HEK293 (cell line): ENCODE results near the gene TRPC4AP.

Experiments
- CTCF ChIA-PET: fragments of 350-600 bp; formaldehyde crosslinking; extraction: SDS; loops from one replicate; lab custom pipeline; 2021; ENCODE audit warnings: antibody characterized with exemption; lab: Yijun Ruan, JAX
- POLR2A ChIA-PET: fragments of 300-600 bp; formaldehyde crosslinking; extraction: SDS; loops from one replicate; lab custom pipeline; 2020; ENCODE audit warnings: antibody characterized with exemption, inconsistent platforms; lab: Yijun Ruan, JAX
- H3K27ac ChIP-seq: fragments of 200-500 bp; sonication (Bioruptor generic); 2 replicates; pipeline ENCODE4 v1.5.1; 2014; ENCODE audit warnings: low read depth, low read length, control low read depth, inconsistent platforms; ENCODE audit errors: extremely low read depth
- H3K36me3 ChIP-seq, 2 experiments: fragments of 200-500 bp in 1 of 2; sonication (Bioruptor generic) in 1 of 2; 1 replicate in 1 of 2; 2 replicates in 1 of 2; pipeline ENCODE4 v1.5.1; 2014 to 2017; ENCODE audit warnings: inconsistent platforms in 2 of 2, low read length in 2 of 2; ENCODE audit not compliant: control insufficient read depth in 2 of 2, insufficient read depth in 1 of 2
- H3K4me1 ChIP-seq: fragments of 200-500 bp; sonication (Bioruptor generic); 2 replicates; pipeline ENCODE4 v1.5.1; 2014; ENCODE audit warnings: mild to moderate bottlenecking, low read length, inconsistent platforms; ENCODE audit not compliant: control insufficient read depth, insufficient read depth
- H3K4me3 ChIP-seq: 2 replicates; pipeline ENCODE4 v1.5.1; 2011; ENCODE audit warnings: low read depth, mild to moderate bottlenecking, control low read depth, low read length, moderate library complexity
- H3K9me3 ChIP-seq: fragments of 200-500 bp; sonication (Bioruptor generic); 2 replicates; pipeline ENCODE4 v1.5.1; 2014; ENCODE audit warnings: low read depth, low read length, inconsistent platforms; ENCODE audit not compliant: control insufficient read depth, insufficient read depth
- KLF10 ChIP-seq: fragments of 450-650 bp; IDR thresholded peaks from 2 replicates; pipeline ENCODE4 v1.5.1; 2018; ENCODE audit warnings: missing biosample characterization, mild to moderate bottlenecking, missing genetic modification characterization
- KLF8 ChIP-seq: fragments of 450-650 bp; formaldehyde crosslinking; IDR thresholded peaks from 2 replicates; pipeline ENCODE4 v1.5.1; 2016; ENCODE audit warnings: missing biosample characterization, missing genetic modification characterization
- ZBTB17 ChIP-seq: fragments of 450-650 bp; formaldehyde crosslinking; IDR thresholded peaks from 2 replicates; pipeline ENCODE4 v1.5.1; 2016; ENCODE audit warnings: missing biosample characterization, missing genetic modification characterization
- ZBTB48 ChIP-seq: fragments of 450-650 bp; formaldehyde crosslinking; IDR thresholded peaks from 2 replicates; pipeline ENCODE4 v1.5.1; 2016; ENCODE audit warnings: missing biosample characterization, missing genetic modification characterization
- ZBTB7A ChIP-seq: fragments of 450-650 bp; formaldehyde crosslinking; IDR thresholded peaks from 2 replicates; pipeline ENCODE4 v1.5.1; 2016; ENCODE audit warnings: low read depth, missing biosample characterization, missing genetic modification characterization
- ZNF10 ChIP-seq: fragments of 450-650 bp; formaldehyde crosslinking; IDR thresholded peaks from 2 replicates; pipeline ENCODE4 v1.5.1; 2017; ENCODE audit warnings: missing biosample characterization, missing genetic modification characterization
- ZNF157 ChIP-seq: fragments of 450-650 bp; formaldehyde crosslinking; IDR thresholded peaks from 2 replicates; pipeline ENCODE4 v1.5.1; 2016; ENCODE audit warnings: missing biosample characterization, missing genetic modification characterization
- ZNF221 ChIP-seq: fragments of 450-650 bp; formaldehyde crosslinking; IDR thresholded peaks from 2 replicates; pipeline ENCODE4 v1.5.1; 2017; ENCODE audit warnings: missing biosample characterization, missing genetic modification characterization, borderline replicate concordance
- ZNF324 ChIP-seq: fragments of 450-650 bp; formaldehyde crosslinking; IDR thresholded peaks from 2 replicates; pipeline ENCODE4 v1.5.1; 2016; ENCODE audit warnings: missing biosample characterization, missing genetic modification characterization
- ZNF48 ChIP-seq: fragments of 450-650 bp; formaldehyde crosslinking; IDR thresholded peaks from 2 replicates; pipeline ENCODE4 v1.5.1; 2016; ENCODE audit warnings: missing biosample characterization, missing genetic modification characterization
- ZNF530 ChIP-seq: fragments of 450-650 bp; formaldehyde crosslinking; IDR thresholded peaks from 2 replicates; pipeline ENCODE4 v1.5.1; 2016; ENCODE audit warnings: low read depth, missing biosample characterization, missing genetic modification characterization
- ZNF571 ChIP-seq: fragments of 450-650 bp; formaldehyde crosslinking; IDR thresholded peaks from 2 replicates; pipeline ENCODE4 v1.5.0; 2017; ENCODE audit warnings: missing biosample characterization, missing genetic modification characterization
- ZNF585B ChIP-seq: fragments of 450-650 bp; formaldehyde crosslinking; IDR thresholded peaks from 2 replicates; pipeline ENCODE4 v1.5.1; 2016; ENCODE audit warnings: missing biosample characterization, missing genetic modification characterization
- ZNF626 ChIP-seq: fragments of 450-650 bp; sonication (Bioruptor Pico); formaldehyde crosslinking; IDR thresholded peaks from 2 replicates; pipeline ENCODE4 v1.5.1; 2018; ENCODE audit warnings: missing biosample characterization, missing genetic modification characterization, inconsistent platforms
- ZNF629 ChIP-seq: fragments of 450-650 bp; formaldehyde crosslinking; IDR thresholded peaks from 2 replicates; pipeline ENCODE4 v1.5.1; 2017; ENCODE audit warnings: missing biosample characterization, missing genetic modification characterization
- ZNF677 ChIP-seq: fragments of 450-650 bp; IDR thresholded peaks from 2 replicates; pipeline ENCODE4 v1.5.0; 2018; ENCODE audit warnings: missing biosample characterization, mild to moderate bottlenecking, missing genetic modification characterization, moderate library complexity
- ZNF777 ChIP-seq: fragments of 450-650 bp; formaldehyde crosslinking; IDR thresholded peaks from 2 replicates; pipeline ENCODE4 v1.5.1; 2017; ENCODE audit warnings: missing biosample characterization, missing genetic modification characterization, borderline replicate concordance
- ZSCAN30 ChIP-seq: fragments of 450-650 bp; IDR thresholded peaks from 2 replicates; pipeline ENCODE4 v1.5.1; 2018; ENCODE audit warnings: missing biosample characterization, mild to moderate bottlenecking, missing genetic modification characterization, moderate library complexity
- TF ChIP-seq, protein P1 (sequence below): fragments of 450-650 bp; formaldehyde crosslinking; IDR thresholded peaks from 2 replicates; pipeline ENCODE4 v1.5.1; 2016; ENCODE audit warnings: missing biosample characterization, missing genetic modification characterization
- TF ChIP-seq, protein P2 (sequence below): fragments of 450-650 bp; formaldehyde crosslinking; IDR thresholded peaks from 2 replicates; pipeline ENCODE4 v1.5.1; 2017; ENCODE audit warnings: missing biosample characterization, missing genetic modification characterization
- TF ChIP-seq, protein P3 (sequence below): sonication (generic); formaldehyde crosslinking; IDR thresholded peaks from 2 replicates; pipeline ENCODE4 v1.8.1; 2022; ENCODE audit warnings: mild to moderate bottlenecking, moderate library complexity, missing genetic modification reagents
- TF ChIP-seq, protein P4 (sequence below): fragments of 450-650 bp; formaldehyde crosslinking; IDR thresholded peaks from 2 replicates; pipeline ENCODE4 v1.5.1; 2016; ENCODE audit warnings: missing biosample characterization, missing genetic modification characterization, low read depth

Gene TRPC4AP

DNA sequence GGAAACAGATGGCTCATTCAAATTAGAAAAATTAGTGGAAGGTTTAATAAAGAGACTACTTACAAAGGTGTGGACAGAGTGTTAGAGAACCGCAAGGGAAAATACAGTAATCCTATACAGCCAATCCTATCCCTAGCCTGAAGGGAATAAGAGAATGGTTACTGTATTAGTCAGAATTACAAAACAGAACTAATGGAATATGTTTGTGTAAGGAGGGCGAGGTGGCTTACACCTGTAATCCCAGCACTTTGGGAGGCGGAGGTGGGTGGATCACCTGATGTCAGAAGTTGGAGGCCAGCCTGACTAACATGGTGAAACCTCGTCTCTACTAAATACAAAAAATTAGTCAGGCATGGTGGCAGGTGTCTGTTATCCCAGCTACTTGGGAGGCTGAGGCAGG, 16.3 kb upstream of the TRPC4AP start:
- TF ChIP-seq, protein P1, sequence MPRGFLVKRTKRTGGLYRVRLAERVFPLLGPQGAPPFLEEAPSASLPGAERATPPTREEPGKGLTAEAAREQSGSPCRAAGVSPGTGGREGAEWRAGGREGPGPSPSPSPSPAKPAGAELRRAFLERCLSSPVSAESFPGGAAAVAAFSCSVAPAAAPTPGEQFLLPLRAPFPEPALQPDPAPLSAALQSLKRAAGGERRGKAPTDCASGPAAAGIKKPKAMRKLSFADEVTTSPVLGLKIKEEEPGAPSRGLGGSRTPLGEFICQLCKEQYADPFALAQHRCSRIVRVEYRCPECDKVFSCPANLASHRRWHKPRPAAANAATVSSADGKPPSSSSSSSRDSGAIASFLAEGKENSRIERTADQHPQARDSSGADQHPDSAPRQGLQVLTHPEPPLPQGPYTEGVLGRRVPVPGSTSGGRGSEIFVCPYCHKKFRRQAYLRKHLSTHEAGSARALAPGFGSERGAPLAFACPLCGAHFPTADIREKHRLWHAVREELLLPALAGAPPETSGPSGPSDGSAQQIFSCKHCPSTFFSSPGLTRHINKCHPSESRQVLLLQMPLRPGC (tag by site-specific recombination): no peak
- TF ChIP-seq ZBTB7A (tag by site-specific recombination) (no peak), ZSCAN30 (tag by site-specific recombination) (no peak), KLF8 (no peak)
- TF ChIP-seq, protein P2, sequence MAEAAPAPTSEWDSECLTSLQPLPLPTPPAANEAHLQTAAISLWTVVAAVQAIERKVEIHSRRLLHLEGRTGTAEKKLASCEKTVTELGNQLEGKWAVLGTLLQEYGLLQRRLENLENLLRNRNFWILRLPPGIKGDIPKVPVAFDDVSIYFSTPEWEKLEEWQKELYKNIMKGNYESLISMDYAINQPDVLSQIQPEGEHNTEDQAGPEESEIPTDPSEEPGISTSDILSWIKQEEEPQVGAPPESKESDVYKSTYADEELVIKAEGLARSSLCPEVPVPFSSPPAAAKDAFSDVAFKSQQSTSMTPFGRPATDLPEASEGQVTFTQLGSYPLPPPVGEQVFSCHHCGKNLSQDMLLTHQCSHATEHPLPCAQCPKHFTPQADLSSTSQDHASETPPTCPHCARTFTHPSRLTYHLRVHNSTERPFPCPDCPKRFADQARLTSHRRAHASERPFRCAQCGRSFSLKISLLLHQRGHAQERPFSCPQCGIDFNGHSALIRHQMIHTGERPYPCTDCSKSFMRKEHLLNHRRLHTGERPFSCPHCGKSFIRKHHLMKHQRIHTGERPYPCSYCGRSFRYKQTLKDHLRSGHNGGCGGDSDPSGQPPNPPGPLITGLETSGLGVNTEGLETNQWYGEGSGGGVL (tag by site-specific recombination): no peak
- Histone ChIP-seq H3K4me3 (no peak overlapping the region), H3K36me3 (no peaks in the 10 kb centered on the region), H3K27ac (no peak overlapping the region), H3K4me1 (no peaks in the 10 kb centered on the region), H3K9me3 (no peaks in the 10 kb centered on the region)
- POLR2A ChIA-PET: no interaction called here
- CTCF ChIA-PET: no interaction called here

DNA sequence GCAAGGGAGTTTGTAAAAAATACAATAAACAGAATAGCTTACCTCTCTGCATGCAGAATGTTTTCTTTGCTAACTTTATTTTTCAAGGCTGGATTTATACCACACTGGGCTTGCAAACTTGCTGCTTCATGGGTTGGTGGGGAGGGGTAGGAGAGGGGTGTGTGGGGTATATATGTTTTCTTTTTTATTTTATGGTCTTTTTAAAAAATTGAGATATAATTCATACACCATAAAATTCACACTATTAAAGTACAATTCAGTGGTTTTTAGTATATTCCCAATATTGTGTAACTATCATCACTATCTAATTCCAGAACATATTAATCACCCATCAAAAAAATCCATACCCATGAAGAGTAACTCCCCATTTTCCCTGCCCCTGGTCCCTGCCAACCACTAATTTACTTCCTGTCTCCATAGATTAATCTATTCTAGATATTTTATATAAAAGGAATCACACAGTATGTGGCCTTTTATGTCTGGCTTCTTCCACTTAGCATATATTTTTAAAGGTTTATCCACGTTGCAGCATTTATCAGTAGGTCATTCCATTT, 14.3 kb upstream of the TRPC4AP start:
- H3K4me3 ChIP-seq: no peak overlapping the region
- H3K4me1 ChIP-seq: no peaks in the 10 kb centered on the region
- CTCF ChIA-PET: interaction anchor here (0.5 to 2.0 kb wide), 4 partner anchors 10 to 43 kb away, joined by 3 to 6 read pairs (median 6); no protein-coding TSS in a partner anchor
- H3K36me3 ChIP-seq: no peaks in the 10 kb centered on the region
- TF ChIP-seq, protein P2 (tag by site-specific recombination): no peak
- TF ChIP-seq, protein P3, sequence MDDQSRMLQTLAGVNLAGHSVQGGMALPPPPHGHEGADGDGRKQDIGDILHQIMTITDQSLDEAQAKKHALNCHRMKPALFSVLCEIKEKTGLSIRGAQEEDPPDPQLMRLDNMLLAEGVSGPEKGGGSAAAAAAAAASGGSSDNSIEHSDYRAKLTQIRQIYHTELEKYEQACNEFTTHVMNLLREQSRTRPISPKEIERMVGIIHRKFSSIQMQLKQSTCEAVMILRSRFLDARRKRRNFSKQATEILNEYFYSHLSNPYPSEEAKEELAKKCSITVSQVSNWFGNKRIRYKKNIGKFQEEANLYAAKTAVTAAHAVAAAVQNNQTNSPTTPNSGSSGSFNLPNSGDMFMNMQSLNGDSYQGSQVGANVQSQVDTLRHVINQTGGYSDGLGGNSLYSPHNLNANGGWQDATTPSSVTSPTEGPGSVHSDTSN (CRISPR knock-in tag): no peak
- TF ChIP-seq ZNF585B: no peak
- TF ChIP-seq ZNF629 (tag by site-specific recombination): no peak
- no peak for TF ChIP-seq ZNF530 (tag by site-specific recombination)
- no peak for TF ChIP-seq ZNF677 (tag by site-specific recombination)
- no peak for TF ChIP-seq ZBTB7A (tag by site-specific recombination)
- no peak for TF ChIP-seq ZNF777 (tag by site-specific recombination)
- no peak for TF ChIP-seq ZNF10 (tag by site-specific recombination)
- no peak for TF ChIP-seq ZNF157 (tag by site-specific recombination)
- no peak for TF ChIP-seq ZBTB48 (tag by site-specific recombination)
- TF ChIP-seq ZNF571 (tag by site-specific recombination): no peak
- no peak for TF ChIP-seq ZNF324 (tag by site-specific recombination)
- no peak for TF ChIP-seq ZBTB17
- TF ChIP-seq ZNF626 (tag by site-specific recombination): no peak
- TF ChIP-seq ZNF221 (tag by site-specific recombination): no peak
- TF ChIP-seq KLF10 (tag by site-specific recombination): no peak
- TF ChIP-seq, protein P4, sequence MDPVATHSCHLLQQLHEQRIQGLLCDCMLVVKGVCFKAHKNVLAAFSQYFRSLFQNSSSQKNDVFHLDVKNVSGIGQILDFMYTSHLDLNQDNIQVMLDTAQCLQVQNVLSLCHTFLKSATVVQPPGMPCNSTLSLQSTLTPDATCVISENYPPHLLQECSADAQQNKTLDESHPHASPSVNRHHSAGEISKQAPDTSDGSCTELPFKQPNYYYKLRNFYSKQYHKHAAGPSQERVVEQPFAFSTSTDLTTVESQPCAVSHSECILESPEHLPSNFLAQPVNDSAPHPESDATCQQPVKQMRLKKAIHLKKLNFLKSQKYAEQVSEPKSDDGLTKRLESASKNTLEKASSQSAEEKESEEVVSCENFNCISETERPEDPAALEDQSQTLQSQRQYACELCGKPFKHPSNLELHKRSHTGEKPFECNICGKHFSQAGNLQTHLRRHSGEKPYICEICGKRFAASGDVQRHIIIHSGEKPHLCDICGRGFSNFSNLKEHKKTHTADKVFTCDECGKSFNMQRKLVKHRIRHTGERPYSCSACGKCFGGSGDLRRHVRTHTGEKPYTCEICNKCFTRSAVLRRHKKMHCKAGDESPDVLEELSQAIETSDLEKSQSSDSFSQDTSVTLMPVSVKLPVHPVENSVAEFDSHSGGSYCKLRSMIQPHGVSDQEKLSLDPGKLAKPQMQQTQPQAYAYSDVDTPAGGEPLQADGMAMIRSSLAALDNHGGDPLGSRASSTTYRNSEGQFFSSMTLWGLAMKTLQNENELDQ: no peak
- TF ChIP-seq ZNF48 (tag by site-specific recombination): no peak
- POLR2A ChIA-PET: no interaction called here
- H3K9me3 ChIP-seq: no peaks in the 10 kb centered on the region
- no peak overlapping the region for H3K27ac ChIP-seq
